ENCODE measurements around the gene FOXA2. TPM values are rescaled to one million over a fixed set of nuclear protein-coding genes. Genes with fewer than 3 reads are reported as not detected.
A peak's percentile ranks its signal among the peaks of the same experiment; 100 is the strongest.

FOXA2 gene
- total RNA-seq, 4 donors from 2014 or later = not detected

DNA sequence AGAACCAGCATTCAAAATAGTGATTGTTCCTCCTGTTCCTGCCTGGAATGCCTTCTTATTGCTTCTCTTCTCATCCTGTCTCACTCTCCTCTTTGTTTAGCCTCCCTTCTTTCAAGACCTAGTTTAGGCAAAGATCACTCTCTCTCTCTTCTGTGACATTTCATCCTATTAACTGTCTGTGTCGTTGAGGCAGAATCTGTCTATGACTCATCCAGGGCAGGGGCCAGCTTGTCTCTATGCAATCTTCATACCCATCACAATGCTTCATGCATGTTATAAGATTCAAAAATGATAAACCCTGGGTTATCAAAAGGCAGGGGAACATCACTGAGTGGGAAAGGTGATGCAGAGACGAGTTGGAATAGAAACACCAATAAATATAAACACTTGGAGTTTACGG is 32.2 kb upstream of the FOXA2 start:
- Histone ChIP-seq H3K9me3 (no peaks in the 10 kb centered on the region), H3K4me1 (no peaks in the 10 kb centered on the region), H3K4me3 (no peak overlapping the region), H3K27ac (replicated peaks in 1 of 4) (no peak overlapping the region), H3K36me3 (no peaks in the 10 kb centered on the region), H3K27me3 (peaks cover 0 to 72% (median 3%) of the 10 kb centered on the region in 4 donors)
- TF ChIP-seq POLR2A (IDR thresholded peaks at IDR 0.05; ENCODE audit: low read depth) (no peak), EP300 (IDR thresholded peaks at IDR 0.05) (no peak), POLR2AphosphoS5 (IDR thresholded peaks at IDR 0.05) (no peak)
- TF ChIP-seq, protein P1, sequence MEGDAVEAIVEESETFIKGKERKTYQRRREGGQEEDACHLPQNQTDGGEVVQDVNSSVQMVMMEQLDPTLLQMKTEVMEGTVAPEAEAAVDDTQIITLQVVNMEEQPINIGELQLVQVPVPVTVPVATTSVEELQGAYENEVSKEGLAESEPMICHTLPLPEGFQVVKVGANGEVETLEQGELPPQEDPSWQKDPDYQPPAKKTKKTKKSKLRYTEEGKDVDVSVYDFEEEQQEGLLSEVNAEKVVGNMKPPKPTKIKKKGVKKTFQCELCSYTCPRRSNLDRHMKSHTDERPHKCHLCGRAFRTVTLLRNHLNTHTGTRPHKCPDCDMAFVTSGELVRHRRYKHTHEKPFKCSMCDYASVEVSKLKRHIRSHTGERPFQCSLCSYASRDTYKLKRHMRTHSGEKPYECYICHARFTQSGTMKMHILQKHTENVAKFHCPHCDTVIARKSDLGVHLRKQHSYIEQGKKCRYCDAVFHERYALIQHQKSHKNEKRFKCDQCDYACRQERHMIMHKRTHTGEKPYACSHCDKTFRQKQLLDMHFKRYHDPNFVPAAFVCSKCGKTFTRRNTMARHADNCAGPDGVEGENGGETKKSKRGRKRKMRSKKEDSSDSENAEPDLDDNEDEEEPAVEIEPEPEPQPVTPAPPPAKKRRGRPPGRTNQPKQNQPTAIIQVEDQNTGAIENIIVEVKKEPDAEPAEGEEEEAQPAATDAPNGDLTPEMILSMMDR (IDR thresholded peaks at IDR 0.05) = no peak
- 46% methylated on average over 3 of the region's 3 CpGs for WGBS
- intact Hi-C loops (cut with DNase I) = no loop called here
- DNase-seq (ENCODE audit: extremely low spot score) = peak; percentile 66

DNA sequence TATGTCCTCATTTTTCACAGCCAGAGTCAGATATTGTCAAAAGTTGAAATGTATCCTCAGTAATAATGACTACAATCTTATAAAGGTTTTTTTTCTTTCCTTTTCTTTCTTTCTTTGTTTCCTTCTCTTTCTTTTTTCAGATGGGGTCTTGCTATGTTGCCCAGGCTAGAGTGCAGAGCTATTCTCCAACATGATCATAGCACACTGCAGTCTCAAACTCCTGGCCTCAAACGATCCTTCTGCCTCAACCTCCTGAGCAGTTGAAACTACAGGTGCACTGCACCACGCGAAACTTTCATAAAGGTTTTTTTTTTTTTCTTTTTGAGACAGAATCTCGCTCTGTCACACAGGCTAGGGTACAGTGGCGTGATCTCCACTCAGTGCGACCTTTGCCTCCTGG is 31.1 kb upstream of the FOXA2 start:
- Histone ChIP-seq H3K27ac (replicated peaks in 1 of 4) (no peak overlapping the region), H3K36me3 (no peaks in the 10 kb centered on the region), H3K4me3 (no peak overlapping the region), H3K27me3 (peaks cover 0 to 78% (median 3%) of the 10 kb centered on the region in 4 donors), H3K4me1 (no peaks in the 10 kb centered on the region), H3K9me3 (no peaks in the 10 kb centered on the region)
- TF ChIP-seq EP300 (IDR thresholded peaks at IDR 0.05) = no peak
- TF ChIP-seq, protein P1 (IDR thresholded peaks at IDR 0.05) = no peak
- no peak for TF ChIP-seq POLR2A (IDR thresholded peaks at IDR 0.05; ENCODE audit: low read depth)
- no peak for TF ChIP-seq POLR2AphosphoS5 (IDR thresholded peaks at IDR 0.05)
- intact Hi-C loops (cut with DNase I) = no loop called here
- WGBS = 77% methylated on average over 6 of the region's 6 CpGs
- no peak for DNase-seq (ENCODE audit: extremely low spot score)

DNA sequence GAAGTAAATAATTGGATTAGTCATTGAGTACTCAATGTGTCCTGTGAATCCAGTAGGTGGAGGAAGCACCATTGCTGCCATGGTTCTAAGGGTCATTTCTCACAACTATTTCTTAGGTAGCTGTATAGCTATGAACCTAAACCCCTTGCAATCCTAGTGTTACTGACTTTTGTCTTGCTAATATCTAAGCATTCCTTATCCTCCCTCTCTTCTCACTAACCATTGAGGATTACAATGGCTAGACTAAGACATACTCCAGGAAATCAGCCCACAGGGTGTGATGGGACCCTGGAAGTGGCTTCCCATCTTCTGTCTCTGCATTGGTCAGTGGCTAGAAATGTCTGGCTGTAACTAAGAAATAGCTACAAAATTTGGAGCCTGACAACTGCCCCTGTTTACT is 27.3 kb upstream of the FOXA2 start:
- Histone ChIP-seq H3K9me3 (no peaks in the 10 kb centered on the region), H3K27ac (replicated peaks in 1 of 4) (no peak overlapping the region), H3K4me1 (no peaks in the 10 kb centered on the region), H3K27me3 (peaks cover 0 to 55% (median 0%) of the 10 kb centered on the region in 4 donors), H3K4me3 (no peak overlapping the region), H3K36me3 (no peaks in the 10 kb centered on the region)
- TF ChIP-seq POLR2A (IDR thresholded peaks at IDR 0.05; ENCODE audit: low read depth) (no peak), EP300 (IDR thresholded peaks at IDR 0.05) (no peak), POLR2AphosphoS5 (IDR thresholded peaks at IDR 0.05) (no peak)
- TF ChIP-seq, protein P1 (IDR thresholded peaks at IDR 0.05) = no peak
- DNase-seq (ENCODE audit: extremely low spot score) = no peak
- intact Hi-C loops (cut with DNase I) = no loop called here

DNA sequence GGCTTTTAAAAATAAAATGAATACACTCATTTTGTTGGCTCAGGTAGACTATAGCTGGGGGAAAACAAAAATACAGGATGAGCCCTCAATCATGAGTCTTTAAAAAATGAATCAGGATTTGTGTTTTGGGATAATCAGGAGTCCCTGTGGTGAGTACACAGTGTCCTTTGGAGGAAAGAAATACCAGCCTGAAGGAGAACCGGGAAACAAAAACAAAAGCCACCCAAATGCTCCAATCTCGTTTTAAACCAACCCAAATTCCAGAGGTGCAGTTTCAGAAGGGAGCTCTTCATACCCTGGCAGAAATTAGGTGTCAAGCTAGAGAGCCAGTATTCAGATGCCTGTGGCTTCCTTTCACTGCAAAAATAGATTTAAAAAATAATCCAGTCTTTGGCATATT is 23.3 kb upstream of the FOXA2 start:
- H3K27me3 ChIP-seq = peaks cover 0 to 23% (median 0%) of the 10 kb centered on the region in 4 donors
- H3K27ac ChIP-seq (replicated peaks in 1 of 4) = no peak overlapping the region
- DNase-seq (ENCODE audit: extremely low spot score) = no peak
- no peak for TF ChIP-seq POLR2A (IDR thresholded peaks at IDR 0.05; ENCODE audit: low read depth)
- TF ChIP-seq, protein P1 (IDR thresholded peaks at IDR 0.05) = no peak
- TF ChIP-seq EP300 (IDR thresholded peaks at IDR 0.05) = no peak
- no peak for TF ChIP-seq POLR2AphosphoS5 (IDR thresholded peaks at IDR 0.05)
- no peaks in the 10 kb centered on the region for H3K4me1 ChIP-seq
- H3K36me3 ChIP-seq = no peaks in the 10 kb centered on the region
- H3K4me3 ChIP-seq = no peak overlapping the region
- H3K9me3 ChIP-seq = no peaks in the 10 kb centered on the region
- 23% methylated on average over 2 of the region's 2 CpGs for whole genome bisulfite sequencing
- intact Hi-C loops (cut with DNase I) = no loop called here

DNA sequence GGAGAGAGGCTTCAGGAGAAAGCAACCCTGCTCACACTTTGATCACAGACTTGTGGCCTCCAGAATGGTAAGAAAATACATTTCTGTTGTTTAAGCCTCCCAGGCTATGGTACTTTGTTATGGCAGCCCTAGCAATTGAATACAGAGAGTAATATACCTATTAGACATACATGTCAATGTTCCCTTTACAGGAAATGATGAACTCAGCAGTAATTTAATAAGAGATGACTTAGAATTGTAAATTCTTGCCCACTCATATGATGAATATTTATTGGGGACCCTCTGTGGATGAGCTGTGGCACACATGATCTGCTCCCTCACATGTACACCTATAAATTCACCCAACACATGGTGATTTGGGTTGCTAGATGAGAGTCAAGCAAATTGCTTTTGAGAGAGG is 20.4 kb upstream of the FOXA2 start:
- peaks cover 0 to 17% (median 0%) of the 10 kb centered on the region in 4 donors for H3K27me3 ChIP-seq
- no peaks in the 10 kb centered on the region for H3K36me3 ChIP-seq
- no peak overlapping the region for H3K27ac ChIP-seq (replicated peaks in 1 of 4)
- intact Hi-C loops (cut with DNase I) = no loop called here
- H3K4me3 ChIP-seq = no peak overlapping the region
- H3K9me3 ChIP-seq = no peaks in the 10 kb centered on the region
- DNase-seq (ENCODE audit: extremely low spot score) = no peak
- H3K4me1 ChIP-seq = no peaks in the 10 kb centered on the region
- TF ChIP-seq EP300 (IDR thresholded peaks at IDR 0.05) (no peak), POLR2A (IDR thresholded peaks at IDR 0.05; ENCODE audit: low read depth) (no peak), POLR2AphosphoS5 (IDR thresholded peaks at IDR 0.05) (no peak)
- TF ChIP-seq, protein P1 (IDR thresholded peaks at IDR 0.05) = no peak

Data from esophagus muscularis mucosa (tissue), 4 donors.